GM12878 (cell line): ENCODE results near the gene LDB2. TPM values are rescaled to one million over a fixed set of nuclear protein-coding genes. Genes with fewer than 3 reads are reported as not detected.

Experiments used
- ATAC-seq: fragments of 200-7000 bp; cut with Tn5 transposase; 3 replicates; pipeline ENCODE4 v1.9.1; 2020; ENCODE audit warnings: mild to moderate bottlenecking, moderate library complexity
- BruUV-seq: library from RNA; stranded (reverse); fragments of 400-500 nt; replicated peaks from 2 replicates; lab custom pipeline; 2021; lab: Mats Ljungman, UMichigan
- CTCF ChIA-PET: fragments of 300-600 bp; sonication (Branson Sonifier 250); formaldehyde crosslinking; extraction: SDS; loops from one replicate; lab custom pipeline; 2021; ENCODE audit warnings: inconsistent platforms; lab: Yijun Ruan, JAX
- POLR2A ChIA-PET: fragments of 350-600 bp; formaldehyde crosslinking; extraction: SDS; loops from one replicate; lab custom pipeline; 2021; ENCODE audit warnings: inconsistent platforms; lab: Charles Lee
- RAD21 ChIA-PET: fragments of 300-600 bp; sonication (Branson Sonifier 250); formaldehyde crosslinking; loops from one replicate; lab custom pipeline; 2023; ENCODE audit warnings: antibody characterized with exemption; ENCODE audit not compliant: unreplicated experiment; lab: Charles Lee
- SMC1A ChIA-PET: fragments of 300-600 bp; sonication (Branson Sonifier 250); formaldehyde crosslinking; loops from one replicate; lab custom pipeline; 2023; ENCODE audit not compliant: unreplicated experiment, uncharacterized antibody; lab: Charles Lee
- DNase-seq: peaks from one replicate; pipeline ENCODE4 v3.0.0-alpha.2; 2011; ENCODE audit warnings: low read depth, low spot score
- FAIRE-seq: peaks from 3 replicates; lab custom pipeline; 2011; peaks lifted over from hg19 to GRCh38; lab: Jason Lieb, UNC
- H2AFZ ChIP-seq: 2 replicates; pipeline ENCODE4 v1.6.0; 2011; ENCODE audit warnings: low read depth, low read length, control low read depth; ENCODE audit not compliant: control insufficient read depth
- H3K27ac ChIP-seq: 2 replicates; pipeline ENCODE4 v1.5.1; 2011; ENCODE audit warnings: control low read depth; ENCODE audit not compliant: control insufficient read depth, insufficient read depth
- H3K27me3 ChIP-seq, 2 experiments: replicated peaks in 1 of 2; 2 replicates each; pipeline versions ENCODE4 v1.6.0 to v1.6.1; 2011; ENCODE audit warnings: low read length in 1 of 2; ENCODE audit not compliant: control insufficient read depth in 2 of 2, insufficient read depth in 2 of 2
- H3K36me3 ChIP-seq, 2 experiments: 2 replicates each; pipeline ENCODE4 v1.5.1; 2011; ENCODE audit warnings: low read length in 1 of 2; ENCODE audit not compliant: control insufficient read depth in 2 of 2, insufficient read depth in 2 of 2
- H3K4me1 ChIP-seq: 2 replicates; pipeline ENCODE4 v1.6.1; 2011; ENCODE audit warnings: mild to moderate bottlenecking, low read length, moderate library complexity, mixed read lengths; ENCODE audit not compliant: control insufficient read depth, insufficient read depth
- H3K4me2 ChIP-seq: 2 replicates; pipeline ENCODE4 v1.6.0; 2011; ENCODE audit warnings: control low read depth; ENCODE audit not compliant: control insufficient read depth, insufficient read depth
- H3K4me3 ChIP-seq: fragments of 200-600 bp; sonication (generic); 2 replicates; pipeline ENCODE4 v1.5.1; 2016
- H3K79me2 ChIP-seq: 2 replicates; pipeline ENCODE4 v1.6.0; 2011; ENCODE audit warnings: low read length; ENCODE audit not compliant: control insufficient read depth, insufficient read depth
- H3K9ac ChIP-seq: 2 replicates; pipeline ENCODE4 v1.8.0; 2011; ENCODE audit warnings: low read length, control low read depth, mixed read lengths; ENCODE audit not compliant: control insufficient read depth, insufficient read depth
- H3K9me3 ChIP-seq: replicated peaks from 3 replicates; pipeline ENCODE4 v1.5.1; 2011; ENCODE audit warnings: mild to moderate bottlenecking, low read length; ENCODE audit not compliant: control insufficient read depth, insufficient read depth
- H4K20me1 ChIP-seq: 2 replicates; pipeline ENCODE4 v1.6.0; 2011; ENCODE audit not compliant: control insufficient read depth, insufficient read depth
- BACH1 ChIP-seq: fragments of 450-650 bp; IDR thresholded peaks from 2 replicates; pipeline ENCODE4 v1.6.1; 2017; ENCODE audit warnings: mild to moderate bottlenecking, borderline replicate concordance
- BMI1 ChIP-seq: fragments of 450-650 bp; IDR thresholded peaks from 2 replicates; pipeline ENCODE4 v1.6.1; 2016; ENCODE audit warnings: mild to moderate bottlenecking, moderate library complexity, borderline replicate concordance
- E2F8 ChIP-seq: fragments of 450-650 bp; IDR thresholded peaks from 2 replicates; pipeline ENCODE4 v1.6.1; 2018; ENCODE audit warnings: mild to moderate bottlenecking, low read depth, moderate library complexity; ENCODE audit not compliant: partially characterized antibody
- E4F1 ChIP-seq: fragments of 450-650 bp; IDR thresholded peaks from 2 replicates; pipeline ENCODE4 v1.6.1; 2018; ENCODE audit warnings: borderline replicate concordance, mild to moderate bottlenecking; ENCODE audit not compliant: partially characterized antibody
- IRF5 ChIP-seq: fragments of 450-650 bp; IDR thresholded peaks from 2 replicates; pipeline ENCODE4 v1.6.1; 2017; ENCODE audit warnings: borderline replicate concordance
- MTA2 ChIP-seq: fragments of 450-650 bp; IDR thresholded peaks from 2 replicates; pipeline ENCODE4 v1.6.1; 2016; ENCODE audit warnings: low read depth, mild to moderate bottlenecking, moderate library complexity
- USF1 ChIP-seq: IDR thresholded peaks from 2 replicates; pipeline ENCODE4 v1.6.1; 2011; ENCODE audit warnings: borderline replicate concordance, low read depth, mild to moderate bottlenecking, moderate library complexity, mixed read lengths, low read length; ENCODE audit not compliant: insufficient read depth; ENCODE audit errors: extremely low read length
- ZNF384 ChIP-seq: IDR thresholded peaks from 2 replicates; pipeline ENCODE4 v1.6.1; 2012; ENCODE audit warnings: low read depth, mild to moderate bottlenecking, low read length, improper control_type of control experiment, borderline replicate concordance
- WGBS: methylation state at CpG from one replicate; pipeline ENCODE4 v1.1.6; 2016; ENCODE audit warnings: low lambda C conversion rate; ENCODE audit not compliant: insufficient replicate concordance, insufficient coverage; ENCODE audit errors: missing lambda C conversion rate; 5-methylcytosine and 5-hydroxymethylcytosine counted together
- in situ Hi-C: fragments of 300-500 bp; cut with MboI; formaldehyde crosslinking; loops from 9 replicates; pipeline ENCODE4 v1.14.3; 2018; ENCODE audit warnings: mixed read lengths
- intact Hi-C: fragments of 100-400 bp; cut with micrococcal nuclease; formaldehyde crosslinking; loops from one replicate; pipeline ENCODE4 v1.14.2; 2022; ENCODE audit not compliant: unreplicated experiment
- polyA plus RNA-seq, 11 experiments: library from polyadenylated mRNA; depleted of rRNA in 4 of 11; unstranded in 6 of 11; stranded (reverse) in 5 of 11; fragments of >200 nt; fragmentation: Nextera tagmentation in 4 of 11; fragmentation: Illumina TruSeq in 1 of 11; extraction: Ambion mirVana in 4 of 11; extraction: Trizol in 1 of 11; gene quantifications; 1 replicate in 1 of 11; 2 replicates in 10 of 11; pipeline versions ENCODE4 v1.2.1 to v1.2.3, GENCODE V29; 2011 to 2016; ENCODE audit warnings: inconsistent platforms in 2 of 11, missing spikeins in 2 of 11, low read depth in 1 of 11
- total RNA-seq, 4 experiments: library from RNA; depleted of rRNA in 3 of 4; stranded (reverse); fragments of >200 nt in 3 of 4; fragmentation: Illumina TruSeq in 1 of 4; extraction: Trizol in 1 of 4; gene quantifications; 2 replicates each; pipeline versions ENCODE4 v1.2.1 to v1.2.3, GENCODE V29; 2013 to 2021
- TF ChIP-seq, protein P1 (sequence below): IDR thresholded peaks from 2 replicates; pipeline ENCODE4 v1.6.1; 2011; ENCODE audit warnings: mild to moderate bottlenecking, low read depth, low read length, moderate library complexity; ENCODE audit not compliant: insufficient replicate concordance

Gene LDB2
- total and polyA plus RNA-seq, 10 of the 15 experiments (the other 5 are each of a cell fraction or from before 2014, with no cell fraction given), result 0.15 TPM; not detected in 9

DNA sequence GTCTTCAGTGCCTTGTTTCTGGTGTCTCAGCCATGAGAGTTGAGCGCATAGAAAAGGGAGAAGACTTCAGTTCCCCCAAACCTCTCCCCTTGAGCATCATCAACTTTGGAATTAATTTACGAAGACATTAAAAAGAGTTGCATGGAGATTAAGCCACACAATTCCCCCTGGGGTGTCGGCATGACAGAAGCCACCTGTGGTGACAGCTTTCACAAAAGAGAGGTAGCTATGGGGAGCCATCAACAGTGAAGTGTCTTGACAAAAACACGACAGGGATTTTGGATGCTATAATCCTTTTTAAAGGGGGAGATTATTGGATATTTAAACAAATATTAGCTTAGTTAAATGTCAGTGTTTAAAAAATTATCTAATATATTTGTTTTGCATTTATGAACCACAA, 307.6 kb downstream of the LDB2 start (continued):
- TF ChIP-seq USF1 (no peak), BMI1 (no peak), ZNF384 (no peak)

- RAD21 ChIA-PET, result no interaction called here
- H3K4me3 ChIP-seq, result no peak overlapping the region
- H4K20me1 ChIP-seq, result no peaks in the 10 kb centered on the region
- no peaks in the 10 kb centered on the region for H3K27me3 ChIP-seq
- no peak overlapping the region for H2AFZ ChIP-seq
- ATAC-seq (peak; percentile 40), DNase-seq (no peak), FAIRE-seq (no peak)
- in situ Hi-C loops (no loop called here), intact Hi-C loops (no loop called here)
- H3K79me2 ChIP-seq, result no peaks in the 10 kb centered on the region
- no peaks in the 10 kb centered on the region for H3K4me1 ChIP-seq
- CTCF ChIA-PET, result no interaction called here
- no TSS peak for BruUV-seq
- no peak overlapping the region for H3K4me2 ChIP-seq
- no peaks in the 10 kb centered on the region for H3K36me3 ChIP-seq
- no peak overlapping the region for H3K27ac ChIP-seq
- POLR2A ChIA-PET, result no interaction called here
- no peaks in the 10 kb centered on the region for H3K9me3 ChIP-seq
- H3K9ac ChIP-seq, result no peak overlapping the region
- WGBS, result 44% methylated on average over 6 of the region's 6 CpGs
- SMC1A ChIA-PET, result no interaction called here
- TF ChIP-seq MTA2 (no peak), BACH1 (no peak), E2F8 (no peak), IRF5 (no peak), E4F1 (no peak)
- TF ChIP-seq, protein P1, sequence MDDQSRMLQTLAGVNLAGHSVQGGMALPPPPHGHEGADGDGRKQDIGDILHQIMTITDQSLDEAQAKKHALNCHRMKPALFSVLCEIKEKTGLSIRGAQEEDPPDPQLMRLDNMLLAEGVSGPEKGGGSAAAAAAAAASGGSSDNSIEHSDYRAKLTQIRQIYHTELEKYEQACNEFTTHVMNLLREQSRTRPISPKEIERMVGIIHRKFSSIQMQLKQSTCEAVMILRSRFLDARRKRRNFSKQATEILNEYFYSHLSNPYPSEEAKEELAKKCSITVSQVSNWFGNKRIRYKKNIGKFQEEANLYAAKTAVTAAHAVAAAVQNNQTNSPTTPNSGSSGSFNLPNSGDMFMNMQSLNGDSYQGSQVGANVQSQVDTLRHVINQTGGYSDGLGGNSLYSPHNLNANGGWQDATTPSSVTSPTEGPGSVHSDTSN, result no peak
Measured at GRCh38 chr4:16588651-16589050, 309.8 kb downstream of the LDB2 start.
